Smooth muscle cell (in vitro differentiated cells): ENCODE data around the gene NCOA1. TPM values are rescaled to one million over a fixed set of nuclear protein-coding genes. Genes with fewer than 3 reads are reported as not detected.

Experiments used
- DNase-seq: peaks from one replicate; lab custom pipeline; 2025; ENCODE audit not compliant: unreplicated experiment; lab: John Stamatoyannopoulos, UW
- H2AFZ ChIP-seq: fragments of 200-600 bp; sonication (generic); 2 replicates; pipeline ENCODE4 v1.6.0; 2016; ENCODE audit warnings: antibody characterized with exemption, low read depth, mild to moderate bottlenecking
- H3F3A ChIP-seq: fragments of 200-600 bp; sonication (generic); 2 replicates; pipeline ENCODE4 v1.6.0; 2017; ENCODE audit warnings: antibody characterized with exemption, low read depth
- H3K27ac ChIP-seq: fragments of 200-600 bp; sonication (generic); 2 replicates; pipeline ENCODE4 v1.5.1; 2016; ENCODE audit warnings: low read depth, mild to moderate bottlenecking
- H3K27me3 ChIP-seq: fragments of 200-600 bp; sonication (generic); 2 replicates; pipeline ENCODE4 v1.6.1; 2016; ENCODE audit warnings: low read depth, mild to moderate bottlenecking
- H3K36me3 ChIP-seq: fragments of 200-600 bp; sonication (generic); 2 replicates; pipeline ENCODE4 v1.5.1; 2016; ENCODE audit warnings: low read depth
- H3K4me1 ChIP-seq: fragments of 200-600 bp; sonication (generic); 2 replicates; pipeline ENCODE4 v1.5.1; 2016; ENCODE audit warnings: low read depth
- H3K4me2 ChIP-seq: fragments of 200-600 bp; sonication (generic); 2 replicates; pipeline ENCODE4 v1.6.0; 2016; ENCODE audit warnings: mild to moderate bottlenecking
- H3K4me3 ChIP-seq: fragments of 200-600 bp; sonication (generic); 2 replicates; pipeline ENCODE4 v1.5.1; 2016; ENCODE audit warnings: mild to moderate bottlenecking
- H3K79me2 ChIP-seq: fragments of 200-600 bp; sonication (generic); 2 replicates; pipeline ENCODE4 v1.6.0; 2016; ENCODE audit warnings: low read depth, mild to moderate bottlenecking
- H3K9ac ChIP-seq: fragments of 200-600 bp; sonication (generic); 2 replicates; pipeline ENCODE4 v1.6.0; 2016; ENCODE audit warnings: low read depth
- H3K9me3 ChIP-seq: fragments of 200-600 bp; sonication (generic); replicated peaks from 2 replicates; pipeline ENCODE4 v1.5.1; 2016; ENCODE audit warnings: low read depth
- H4K20me1 ChIP-seq: fragments of 200-600 bp; sonication (generic); 2 replicates; pipeline ENCODE4 v1.6.0; 2016; ENCODE audit warnings: low read depth
- WGBS: methylation state at CpG from one replicate; pipeline ENCODE4 v1.1.7; 2016; ENCODE audit warnings: low lambda C conversion rate; 5-methylcytosine and 5-hydroxymethylcytosine counted together
- polyA plus RNA-seq: library from polyadenylated mRNA; unstranded; fragments of >200 nt; fragmentation: Nextera tagmentation; extraction: Ambion mirVana; gene quantifications from 2 replicates; pipeline ENCODE4 v1.2.1, GENCODE V29; 2016
- total RNA-seq: library from RNA; depleted of rRNA; stranded (reverse); fragments of >200 nt; gene quantifications from 2 replicates; pipeline ENCODE4 v1.2.3, GENCODE V29; 2014
- TF ChIP-seq, protein P1 (sequence below): fragments of 200-600 bp; sonication (generic); IDR thresholded peaks from 2 replicates; pipeline ENCODE4 v1.5.1; 2017; ENCODE audit warnings: borderline replicate concordance, mild to moderate bottlenecking, antibody characterized with exemption; ENCODE audit not compliant: insufficient read depth, poor library complexity, severe bottlenecking

NCOA1 gene
- total and polyA plus RNA-seq, 2 experiments from 2014 or later = 8.5 to 21.0 TPM

GRCh38 chr2:24650997-24651642, 160.1 kb downstream of the NCOA1 start:
- Histone ChIP-seq H3K79me2 (no peaks in the 10 kb centered on the region), H3K9me3 (no peaks in the 10 kb centered on the region), H3K4me1 (peaks cover 4% of the 10 kb centered on the region), H3K4me3 (no peak overlapping the region), H3K27me3 (no peaks in the 10 kb centered on the region), H2AFZ (no peak overlapping the region), H3F3A (peaks cover 3% of the 10 kb centered on the region), H3K4me2 (no peak overlapping the region), H3K27ac (no peak overlapping the region), H3K9ac (no peak overlapping the region), H4K20me1 (no peaks in the 10 kb centered on the region), H3K36me3 (no peaks in the 10 kb centered on the region)
- no peak for DNase-seq
- TF ChIP-seq, protein P1, sequence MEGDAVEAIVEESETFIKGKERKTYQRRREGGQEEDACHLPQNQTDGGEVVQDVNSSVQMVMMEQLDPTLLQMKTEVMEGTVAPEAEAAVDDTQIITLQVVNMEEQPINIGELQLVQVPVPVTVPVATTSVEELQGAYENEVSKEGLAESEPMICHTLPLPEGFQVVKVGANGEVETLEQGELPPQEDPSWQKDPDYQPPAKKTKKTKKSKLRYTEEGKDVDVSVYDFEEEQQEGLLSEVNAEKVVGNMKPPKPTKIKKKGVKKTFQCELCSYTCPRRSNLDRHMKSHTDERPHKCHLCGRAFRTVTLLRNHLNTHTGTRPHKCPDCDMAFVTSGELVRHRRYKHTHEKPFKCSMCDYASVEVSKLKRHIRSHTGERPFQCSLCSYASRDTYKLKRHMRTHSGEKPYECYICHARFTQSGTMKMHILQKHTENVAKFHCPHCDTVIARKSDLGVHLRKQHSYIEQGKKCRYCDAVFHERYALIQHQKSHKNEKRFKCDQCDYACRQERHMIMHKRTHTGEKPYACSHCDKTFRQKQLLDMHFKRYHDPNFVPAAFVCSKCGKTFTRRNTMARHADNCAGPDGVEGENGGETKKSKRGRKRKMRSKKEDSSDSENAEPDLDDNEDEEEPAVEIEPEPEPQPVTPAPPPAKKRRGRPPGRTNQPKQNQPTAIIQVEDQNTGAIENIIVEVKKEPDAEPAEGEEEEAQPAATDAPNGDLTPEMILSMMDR = no peak

GRCh38 chr2:24651643-24652003, 160.6 kb downstream of the NCOA1 start:
- no peak overlapping the region for H2AFZ ChIP-seq
- no peak overlapping the region for H3K9ac ChIP-seq
- H4K20me1 ChIP-seq = no peaks in the 10 kb centered on the region
- H3F3A ChIP-seq = peaks cover 3% of the 10 kb centered on the region
- no peak overlapping the region for H3K4me3 ChIP-seq
- H3K9me3 ChIP-seq = no peaks in the 10 kb centered on the region
- no peak overlapping the region for H3K27ac ChIP-seq
- no peaks in the 10 kb centered on the region for H3K27me3 ChIP-seq
- no peak for DNase-seq
- TF ChIP-seq, protein P1 = no peak
- H3K79me2 ChIP-seq = no peaks in the 10 kb centered on the region
- no peak overlapping the region for H3K4me2 ChIP-seq
- peaks cover 4% of the 10 kb centered on the region for H3K4me1 ChIP-seq
- no peaks in the 10 kb centered on the region for H3K36me3 ChIP-seq

- Histone ChIP-seq H3K9ac (no peak overlapping the region), H2AFZ (no peak overlapping the region), H3K27ac (peak overlapping the region; percentile 39), H3K4me3 (no peak overlapping the region), H3K36me3 (no peaks in the 10 kb centered on the region), H3K79me2 (no peaks in the 10 kb centered on the region), H3K4me1 (peaks cover 5% of the 10 kb centered on the region), H4K20me1 (no peaks in the 10 kb centered on the region), H3K9me3 (no peaks in the 10 kb centered on the region), H3K27me3 (no peaks in the 10 kb centered on the region), H3F3A (peaks cover 3% of the 10 kb centered on the region), H3K4me2 (peak overlapping the region; percentile 2)
- TF ChIP-seq, protein P1 = no peak
- no peak for DNase-seq
- 82% methylated on average over 3 of the region's 3 CpGs for WGBS
Measured at GRCh38 chr2:24652265-24653182, 161.5 kb downstream of the NCOA1 start.
